ENCODE data around the gene ASCL1.

The ASCL1 gene

GRCh38 chr12:102970780-102971179, 13.3 kb downstream of the ASCL1 start:
- no peak overlapping the region for H2BK12ac ChIP-seq (ENCODE audit: low read length in 2 of 2)
- no peak overlapping the region for H2BK15ac ChIP-seq (ENCODE audit: low read depth, poor library complexity, severe bottlenecking)
- no peaks in the 10 kb centered on the region for H3K79me1 ChIP-seq (replicated peaks; ENCODE audit: low read length, poor library complexity, severe bottlenecking)
- H3K14ac ChIP-seq (ENCODE audit: low read length in 2 of 2): no peak overlapping the region
- H4K8ac ChIP-seq (ENCODE audit: low read length): no peak overlapping the region
- H3K4me1 ChIP-seq (ENCODE audit: control insufficient read depth, insufficient read depth, low read depth, low read length): no peaks in the 10 kb centered on the region
- H2BK120ac ChIP-seq (ENCODE audit: low read depth, low read length): no peak overlapping the region
- no peak overlapping the region for H2BK5ac ChIP-seq (ENCODE audit: low read depth, low read length, poor library complexity, severe bottlenecking)
- DNase-seq: no peak
- H3K27me3 ChIP-seq (ENCODE audit: control insufficient read depth in 1 of 2, insufficient read depth in 1 of 2, low read length in 2 of 2): peaks cover 14 to 32% of the 10 kb centered on the region in 2 experiments
- 16% methylated on average over 4 of the region's 4 CpGs for WGBS
- H3K4me3 ChIP-seq (ENCODE audit: insufficient read depth in 1 of 2, low read depth in 1 of 2, low read length in 2 of 2): no peak overlapping the region
- no peak overlapping the region for H4K91ac ChIP-seq (ENCODE audit: low read length)
- H3K27ac ChIP-seq (ENCODE audit: low read length, poor library complexity, severe bottlenecking): no peak overlapping the region
- H3K23ac ChIP-seq (ENCODE audit: low read length in 2 of 2): no peak overlapping the region
- H3K18ac ChIP-seq (ENCODE audit: low read depth in 1 of 2, low read length in 2 of 2): no peak overlapping the region
- no peak overlapping the region for H3K4ac ChIP-seq (ENCODE audit: low read depth in 1 of 2, low read length in 2 of 2)
- H3K4me2 ChIP-seq (ENCODE audit: low read length, poor library complexity, severe bottlenecking): no peak overlapping the region
- no peak overlapping the region for H3K9ac ChIP-seq (ENCODE audit: low read length)
- no peaks in the 10 kb centered on the region for H3K9me3 ChIP-seq (ENCODE audit: control insufficient read depth, low read length)
- no peak overlapping the region for H2AK5ac ChIP-seq (ENCODE audit: low read length, severe bottlenecking)
- H3K36me3 ChIP-seq (ENCODE audit: control insufficient read depth in 1 of 2, insufficient read depth in 2 of 2, low read depth in 1 of 2, low read length in 2 of 2): no peaks in the 10 kb centered on the region
- no peak overlapping the region for H2AFZ ChIP-seq (ENCODE audit: low read depth, low read length)

GRCh38 chr12:102971227-102971626, 13.8 kb downstream of the ASCL1 start:
- Histone ChIP-seq H3K36me3 (ENCODE audit: control insufficient read depth in 1 of 2, insufficient read depth in 2 of 2, low read depth in 1 of 2, low read length in 2 of 2) (no peaks in the 10 kb centered on the region), H3K79me1 (replicated peaks; ENCODE audit: low read length, poor library complexity, severe bottlenecking) (no peaks in the 10 kb centered on the region), H3K27ac (ENCODE audit: low read length, poor library complexity, severe bottlenecking) (no peak overlapping the region), H2BK5ac (ENCODE audit: low read depth, low read length, poor library complexity, severe bottlenecking) (no peak overlapping the region), H3K23ac (ENCODE audit: low read length in 2 of 2) (no peak overlapping the region), H3K4ac (ENCODE audit: low read depth in 1 of 2, low read length in 2 of 2) (no peak overlapping the region), H3K4me2 (ENCODE audit: low read length, poor library complexity, severe bottlenecking) (no peak overlapping the region), H2BK12ac (ENCODE audit: low read length in 2 of 2) (no peak overlapping the region), H3K27me3 (ENCODE audit: control insufficient read depth in 1 of 2, insufficient read depth in 1 of 2, low read length in 2 of 2) (peaks cover 10 to 27% of the 10 kb centered on the region in 2 experiments), H2BK15ac (ENCODE audit: low read depth, poor library complexity, severe bottlenecking) (no peak overlapping the region), H3K9me3 (ENCODE audit: control insufficient read depth, low read length) (no peaks in the 10 kb centered on the region), H3K18ac (ENCODE audit: low read depth in 1 of 2, low read length in 2 of 2) (no peak overlapping the region), H3K4me3 (ENCODE audit: insufficient read depth in 1 of 2, low read depth in 1 of 2, low read length in 2 of 2) (no peak overlapping the region), H2BK120ac (ENCODE audit: low read depth, low read length) (no peak overlapping the region), H4K8ac (ENCODE audit: low read length) (no peak overlapping the region), H2AFZ (ENCODE audit: low read depth, low read length) (no peak overlapping the region), H4K91ac (ENCODE audit: low read length) (no peak overlapping the region), H3K9ac (ENCODE audit: low read length) (no peak overlapping the region), H3K4me1 (ENCODE audit: control insufficient read depth, insufficient read depth, low read depth, low read length) (no peaks in the 10 kb centered on the region), H3K14ac (ENCODE audit: low read length in 2 of 2) (no peak overlapping the region), H2AK5ac (ENCODE audit: low read length, severe bottlenecking) (no peak overlapping the region)
- DNase-seq: no peak
- 78% methylated on average over 3 of the region's 3 CpGs for WGBS

- H3K4me2 ChIP-seq (ENCODE audit: low read length, poor library complexity, severe bottlenecking): no peak overlapping the region
- H4K8ac ChIP-seq (ENCODE audit: low read length): no peak overlapping the region
- H2BK12ac ChIP-seq (ENCODE audit: low read length in 2 of 2): no peak overlapping the region
- H3K9ac ChIP-seq (ENCODE audit: low read length): no peak overlapping the region
- no peak overlapping the region for H2AK5ac ChIP-seq (ENCODE audit: low read length, severe bottlenecking)
- no peak overlapping the region for H3K4ac ChIP-seq (ENCODE audit: low read depth in 1 of 2, low read length in 2 of 2)
- no peaks in the 10 kb centered on the region for H3K79me1 ChIP-seq (replicated peaks; ENCODE audit: low read length, poor library complexity, severe bottlenecking)
- H2BK120ac ChIP-seq (ENCODE audit: low read depth, low read length): no peak overlapping the region
- no peak overlapping the region for H3K14ac ChIP-seq (ENCODE audit: low read length in 2 of 2)
- no peaks in the 10 kb centered on the region for H3K36me3 ChIP-seq (ENCODE audit: control insufficient read depth in 1 of 2, insufficient read depth in 2 of 2, low read depth in 1 of 2, low read length in 2 of 2)
- peaks cover 0 to 4% of the 10 kb centered on the region in 2 experiments for H3K27me3 ChIP-seq (ENCODE audit: control insufficient read depth in 1 of 2, insufficient read depth in 1 of 2, low read length in 2 of 2)
- no peak overlapping the region for H3K4me3 ChIP-seq (ENCODE audit: insufficient read depth in 1 of 2, low read depth in 1 of 2, low read length in 2 of 2)
- H3K27ac ChIP-seq (ENCODE audit: low read length, poor library complexity, severe bottlenecking): no peak overlapping the region
- no peak overlapping the region for H2AFZ ChIP-seq (ENCODE audit: low read depth, low read length)
- no peak overlapping the region for H2BK5ac ChIP-seq (ENCODE audit: low read depth, low read length, poor library complexity, severe bottlenecking)
- H3K23ac ChIP-seq (ENCODE audit: low read length in 2 of 2): no peak overlapping the region
- DNase-seq: no peak
- no peaks in the 10 kb centered on the region for H3K9me3 ChIP-seq (ENCODE audit: control insufficient read depth, low read length)
- H2BK15ac ChIP-seq (ENCODE audit: low read depth, poor library complexity, severe bottlenecking): no peak overlapping the region
- no peak overlapping the region for H4K91ac ChIP-seq (ENCODE audit: low read length)
- no peaks in the 10 kb centered on the region for H3K4me1 ChIP-seq (ENCODE audit: control insufficient read depth, insufficient read depth, low read depth, low read length)
- no peak overlapping the region for H3K18ac ChIP-seq (ENCODE audit: low read depth in 1 of 2, low read length in 2 of 2)
These were observed 16.1 kb downstream of the ASCL1 start for GRCh38 chr12:102973583-102973982.

- Histone ChIP-seq H4K91ac (ENCODE audit: low read length) (no peak overlapping the region), H3K27me3 (ENCODE audit: control insufficient read depth in 1 of 2, insufficient read depth in 1 of 2, low read length in 2 of 2) (no peaks in the 10 kb centered on the region), H2BK15ac (ENCODE audit: low read depth, poor library complexity, severe bottlenecking) (no peak overlapping the region), H2BK12ac (ENCODE audit: low read length in 2 of 2) (no peak overlapping the region), H3K23ac (ENCODE audit: low read length in 2 of 2) (no peak overlapping the region), H3K79me1 (replicated peaks; ENCODE audit: low read length, poor library complexity, severe bottlenecking) (no peaks in the 10 kb centered on the region), H3K4me2 (ENCODE audit: low read length, poor library complexity, severe bottlenecking) (no peak overlapping the region), H3K14ac (ENCODE audit: low read length in 2 of 2) (no peak overlapping the region), H2AK5ac (ENCODE audit: low read length, severe bottlenecking) (no peak overlapping the region), H3K9me3 (ENCODE audit: control insufficient read depth, low read length) (no peaks in the 10 kb centered on the region), H3K4me3 (ENCODE audit: insufficient read depth in 1 of 2, low read depth in 1 of 2, low read length in 2 of 2) (no peak overlapping the region), H3K18ac (ENCODE audit: low read depth in 1 of 2, low read length in 2 of 2) (no peak overlapping the region), H3K9ac (ENCODE audit: low read length) (no peak overlapping the region), H2BK120ac (ENCODE audit: low read depth, low read length) (no peak overlapping the region), H4K8ac (ENCODE audit: low read length) (no peak overlapping the region), H3K27ac (ENCODE audit: low read length, poor library complexity, severe bottlenecking) (no peak overlapping the region), H2BK5ac (ENCODE audit: low read depth, low read length, poor library complexity, severe bottlenecking) (no peak overlapping the region), H3K4me1 (ENCODE audit: control insufficient read depth, insufficient read depth, low read depth, low read length) (no peaks in the 10 kb centered on the region), H3K36me3 (ENCODE audit: control insufficient read depth in 1 of 2, insufficient read depth in 2 of 2, low read depth in 1 of 2, low read length in 2 of 2) (no peaks in the 10 kb centered on the region), H3K4ac (ENCODE audit: low read depth in 1 of 2, low read length in 2 of 2) (no peak overlapping the region), H2AFZ (ENCODE audit: low read depth, low read length) (no peak overlapping the region)
- DNase-seq: no peak
- WGBS: 24% methylated on average over 3 of the region's 5 CpGs
These were observed 19.3 kb downstream of the ASCL1 start for GRCh38 chr12:102976609-102977280.
